Upper lobe of left lung (tissue), 6 donors: ENCODE results near the gene PIBF1. TPM values are rescaled to one million over a fixed set of nuclear protein-coding genes. Genes with fewer than 3 reads are reported as not detected.

Experiments
- ATAC-seq, 2 donors: fragments of 200-7000 bp; cut with Tn5 transposase; one replicate each; pipeline ENCODE4 v1.9.1; 2022; ENCODE audit warnings: mild to moderate bottlenecking in 2 of 2, moderate library complexity in 2 of 2; ENCODE audit not compliant: low FRiP score in 2 of 2
- DNase-seq, 2 donors: peaks; one replicate each; pipeline ENCODE4 v3.0.0-alpha.2; 2019 to 2020
- H3K27ac ChIP-seq, 4 donors: fragments of 200-600 bp; sonication (generic); one replicate each; pipeline ENCODE4 v1.5.1; 2016 to 2019
- H3K27me3 ChIP-seq, 4 donors: fragments of 200-600 bp; sonication (generic); one replicate each; pipeline ENCODE4 v1.5.1; 2017 to 2019
- H3K36me3 ChIP-seq, 4 donors: fragments of 200-600 bp; sonication (generic); one replicate each; pipeline ENCODE4 v1.5.1; 2016 to 2019
- H3K4me1 ChIP-seq, 4 donors: fragments of 200-600 bp; sonication (generic); one replicate each; pipeline ENCODE4 v1.5.1; 2018 to 2019
- H3K4me3 ChIP-seq, 4 donors: fragments of 200-600 bp; sonication (generic); one replicate each; pipeline ENCODE4 v1.5.1; 2017 to 2019; ENCODE audit warnings: mild to moderate bottlenecking in 2 of 4, moderate library complexity in 1 of 4
- H3K9me3 ChIP-seq, 4 donors: fragments of 200-600 bp; sonication (generic); one replicate each; pipeline ENCODE4 v1.5.1; 2018 to 2019
- CTCF ChIP-seq, 6 experiments: fragments of 450-650 bp in 4 of 6; fragments of 200-600 bp in 2 of 6; sonication (generic) in 2 of 6; IDR thresholded peaks; one replicate each; pipeline ENCODE4 v1.5.1; 2016 to 2019; ENCODE audit warnings: antibody characterized with exemption in 6 of 6
- EP300 ChIP-seq, 4 donors: sonication (generic); formaldehyde crosslinking; IDR thresholded peaks; one replicate each; pipeline ENCODE4 v1.5.1; 2017; ENCODE audit warnings: antibody characterized with exemption in 4 of 4, control low read depth in 2 of 4
- POLR2A ChIP-seq, 4 donors: fragments of 450-650 bp; IDR thresholded peaks; one replicate each; pipeline ENCODE4 v1.5.1; 2016 to 2017; ENCODE audit warnings: antibody characterized with exemption in 4 of 4, mild to moderate bottlenecking in 2 of 4
- POLR2AphosphoS5 ChIP-seq, 2 donors: sonication (generic); formaldehyde crosslinking; IDR thresholded peaks; one replicate each; pipeline ENCODE4 v1.5.1; 2017; ENCODE audit warnings: antibody characterized with exemption in 2 of 2
- WGBS, 2 donors: methylation state at CpG; one replicate each; pipeline ENCODE4 v1.1.5; 2017 to 2018; 5-methylcytosine and 5-hydroxymethylcytosine counted together
- total RNA-seq, 6 donors: library from RNA; depleted of rRNA in 4 of 6; stranded (reverse); fragments of >200 nt in 4 of 6; gene quantifications; one replicate each; pipeline versions ENCODE4 v1.1.0 to v1.2.1, GENCODE V29; 2016 to 2021
- donor health status: DM: no; HTN: no; CAD: no; lungs with moderate emphysema.
- donor health status: DM: no; HTN: yes; CAD: no; lungs with severe emphysema.

PIBF1 gene
- total RNA-seq, 6 donors from 2014 or later: 14.1 to 80.7 (median 21.4) TPM

GRCh38 chr13:72868229-72868628, 86.3 kb downstream of the PIBF1 start:
- H3K27me3 ChIP-seq: no peaks in the 10 kb centered on the region
- H3K36me3 ChIP-seq: peaks cover 0 to 9% (median 0%) of the 10 kb centered on the region in 4 donors
- no peaks in the 10 kb centered on the region for H3K4me1 ChIP-seq
- WGBS, 2 donors: 91 to 96% methylated on average over 1 of the region's 1 CpG
- no peak overlapping the region for H3K27ac ChIP-seq
- DNase-seq (no peak), ATAC-seq (no peak)
- TF ChIP-seq EP300 (IDR thresholded peaks at IDR 0.05) (no peak), POLR2AphosphoS5 (IDR thresholded peaks at IDR 0.05) (no peak), POLR2A (IDR thresholded peaks at IDR 0.05) (no peak), CTCF (IDR thresholded peaks at IDR 0.05) (no peak)
- H3K4me3 ChIP-seq: no peak overlapping the region
- H3K9me3 ChIP-seq: no peaks in the 10 kb centered on the region

- WGBS, 2 donors: 77 to 81% methylated on average over 2 of the region's 2 CpGs
- Histone ChIP-seq H3K27ac (no peak overlapping the region), H3K9me3 (no peaks in the 10 kb centered on the region), H3K4me3 (no peak overlapping the region), H3K27me3 (no peaks in the 10 kb centered on the region), H3K4me1 (no peaks in the 10 kb centered on the region), H3K36me3 (no peaks in the 10 kb centered on the region)
- ATAC-seq (no peak), DNase-seq (no peak)
- TF ChIP-seq CTCF (IDR thresholded peaks at IDR 0.05) (no peak), EP300 (IDR thresholded peaks at IDR 0.05) (no peak), POLR2A (IDR thresholded peaks at IDR 0.05) (no peak), POLR2AphosphoS5 (IDR thresholded peaks at IDR 0.05) (no peak)
Measured at GRCh38 chr13:72875233-72875632, 93.3 kb downstream of the PIBF1 start.

GRCh38 chr13:72884101-72884500, 102.2 kb downstream of the PIBF1 start:
- H3K4me1 ChIP-seq: no peaks in the 10 kb centered on the region
- H3K27ac ChIP-seq: no peak overlapping the region
- DNase-seq (no peak), ATAC-seq (no peak)
- TF ChIP-seq POLR2A (IDR thresholded peaks at IDR 0.05) (no peak), EP300 (IDR thresholded peaks at IDR 0.05) (no peak), CTCF (IDR thresholded peaks at IDR 0.05) (no peak), POLR2AphosphoS5 (IDR thresholded peaks at IDR 0.05) (no peak)
- H3K27me3 ChIP-seq: no peaks in the 10 kb centered on the region
- no peaks in the 10 kb centered on the region for H3K9me3 ChIP-seq
- no peak overlapping the region for H3K4me3 ChIP-seq
- no peaks in the 10 kb centered on the region for H3K36me3 ChIP-seq
- 71 to 80% methylated on average over 2 of the region's 2 CpGs for WGBS, 2 donors

GRCh38 chr13:72886272-72887067, 104.5 kb downstream of the PIBF1 start:
- Histone ChIP-seq H3K36me3 (no peaks in the 10 kb centered on the region), H3K4me3 (no peak overlapping the region), H3K27me3 (no peaks in the 10 kb centered on the region), H3K4me1 (no peaks in the 10 kb centered on the region), H3K27ac (no peak overlapping the region), H3K9me3 (no peaks in the 10 kb centered on the region)
- TF ChIP-seq CTCF (IDR thresholded peaks at IDR 0.05) (no peak), POLR2AphosphoS5 (IDR thresholded peaks at IDR 0.05) (no peak), EP300 (IDR thresholded peaks at IDR 0.05) (no peak), POLR2A (IDR thresholded peaks at IDR 0.05) (no peak)
- 68 to 69% methylated on average over 5 of the region's 5 CpGs for WGBS, 2 donors
- ATAC-seq: no peak
- no peak for DNase-seq

- no peaks in the 10 kb centered on the region for H3K9me3 ChIP-seq
- peaks cover 0 to 2% (median 0%) of the 10 kb centered on the region in 4 donors for H3K36me3 ChIP-seq
- WGBS, 2 donors: 100% methylated on average over 1 of the region's 1 CpG
- H3K27ac ChIP-seq: no peak overlapping the region
- TF ChIP-seq EP300 (IDR thresholded peaks at IDR 0.05) (no peak), CTCF (IDR thresholded peaks at IDR 0.05) (no peak), POLR2A (IDR thresholded peaks at IDR 0.05) (no peak)
- H3K27me3 ChIP-seq: no peaks in the 10 kb centered on the region
- ATAC-seq (no peak), DNase-seq (no peak)
- H3K4me3 ChIP-seq: no peak overlapping the region
- no peaks in the 10 kb centered on the region for H3K4me1 ChIP-seq
Measured at GRCh38 chr13:72889495-72889894, 107.6 kb downstream of the PIBF1 start.
